Activated naive CD4-positive, alpha-beta T cell treated with anti-CD3 and anti-CD28 coated beads, Interleukin-2, amount 50 U/mL, for 24 hours (primary cell): ENCODE data around the gene RFK.
"Not testable (repeated sequence)": the region's sequence is repeated elsewhere in the genome, so short reads cannot be mapped to it uniquely, and the experiment has no call there.

ENCODE experiments used
- H3K27ac Mint-ChIP-seq: one replicate; pipeline ENCODE4 v1.8.0; 2021; ENCODE audit warnings: mild to moderate bottlenecking, mixed read lengths
- H3K27me3 Mint-ChIP-seq: one replicate; pipeline ENCODE4 v1.8.0; 2021; ENCODE audit warnings: mixed read lengths
- H3K36me3 Mint-ChIP-seq: one replicate; pipeline ENCODE4 v1.8.0; 2021; ENCODE audit warnings: mixed read lengths
- H3K4me1 Mint-ChIP-seq: one replicate; pipeline ENCODE4 v1.8.0; 2021; ENCODE audit warnings: mixed read lengths
- H3K4me3 Mint-ChIP-seq: one replicate; pipeline ENCODE4 v1.8.0; 2021; ENCODE audit warnings: mild to moderate bottlenecking, mixed read lengths
- H3K9me3 Mint-ChIP-seq: one replicate; pipeline ENCODE4 v1.8.0; 2021; ENCODE audit warnings: mixed read lengths

Gene RFK

DNA sequence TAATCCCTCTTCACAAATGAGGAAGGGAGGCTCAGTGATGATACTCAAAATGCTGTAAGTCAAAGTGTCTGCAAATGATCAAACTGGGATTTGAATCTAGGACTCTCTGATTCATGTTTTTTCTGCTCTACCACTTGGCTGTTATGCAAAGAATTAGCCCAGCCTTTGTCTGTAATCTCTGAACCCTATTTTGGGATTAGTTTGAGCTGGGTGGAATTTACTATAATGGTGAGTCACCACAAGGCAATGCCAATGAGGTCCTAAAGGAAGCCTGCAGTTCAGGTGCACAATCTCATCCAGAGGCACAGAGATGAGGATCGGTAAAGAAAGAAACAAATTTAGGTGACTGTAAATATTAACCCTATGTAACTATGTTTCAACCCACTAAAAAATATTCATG, 29.2 kb downstream of the RFK start:
- H3K9me3 Mint-ChIP-seq: no peaks in the 10 kb centered on the region
- no peaks in the 10 kb centered on the region for H3K36me3 Mint-ChIP-seq
- H3K4me1 Mint-ChIP-seq: no peaks in the 10 kb centered on the region
- peaks cover 1% of the 10 kb centered on the region for H3K27me3 Mint-ChIP-seq
- H3K27ac Mint-ChIP-seq: no peak overlapping the region
- H3K4me3 Mint-ChIP-seq: no peak overlapping the region

DNA sequence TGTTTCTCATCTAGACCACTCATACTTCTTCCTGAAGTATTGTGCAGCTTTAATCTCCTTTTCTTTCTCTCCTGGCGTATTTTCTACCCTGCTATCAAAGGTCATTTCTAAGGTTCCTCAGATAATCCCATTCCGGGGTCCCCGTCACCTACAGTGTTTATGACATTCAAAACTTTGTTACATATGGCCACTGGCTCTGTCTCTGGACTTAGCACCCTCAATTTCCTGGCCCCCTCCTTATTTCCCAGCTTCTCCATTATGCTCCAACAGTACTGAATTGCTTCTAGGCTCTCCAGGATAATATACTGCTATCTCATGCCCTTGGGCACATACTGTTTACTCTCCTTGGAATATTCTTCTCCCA, 31.2 kb downstream of the RFK start:
- H3K4me3 Mint-ChIP-seq: no peak overlapping the region
- H3K9me3 Mint-ChIP-seq: no peaks in the 10 kb centered on the region
- H3K27ac Mint-ChIP-seq: no peak overlapping the region
- peaks cover 1% of the 10 kb centered on the region for H3K27me3 Mint-ChIP-seq
- no peaks in the 10 kb centered on the region for H3K4me1 Mint-ChIP-seq
- no peaks in the 10 kb centered on the region for H3K36me3 Mint-ChIP-seq

DNA sequence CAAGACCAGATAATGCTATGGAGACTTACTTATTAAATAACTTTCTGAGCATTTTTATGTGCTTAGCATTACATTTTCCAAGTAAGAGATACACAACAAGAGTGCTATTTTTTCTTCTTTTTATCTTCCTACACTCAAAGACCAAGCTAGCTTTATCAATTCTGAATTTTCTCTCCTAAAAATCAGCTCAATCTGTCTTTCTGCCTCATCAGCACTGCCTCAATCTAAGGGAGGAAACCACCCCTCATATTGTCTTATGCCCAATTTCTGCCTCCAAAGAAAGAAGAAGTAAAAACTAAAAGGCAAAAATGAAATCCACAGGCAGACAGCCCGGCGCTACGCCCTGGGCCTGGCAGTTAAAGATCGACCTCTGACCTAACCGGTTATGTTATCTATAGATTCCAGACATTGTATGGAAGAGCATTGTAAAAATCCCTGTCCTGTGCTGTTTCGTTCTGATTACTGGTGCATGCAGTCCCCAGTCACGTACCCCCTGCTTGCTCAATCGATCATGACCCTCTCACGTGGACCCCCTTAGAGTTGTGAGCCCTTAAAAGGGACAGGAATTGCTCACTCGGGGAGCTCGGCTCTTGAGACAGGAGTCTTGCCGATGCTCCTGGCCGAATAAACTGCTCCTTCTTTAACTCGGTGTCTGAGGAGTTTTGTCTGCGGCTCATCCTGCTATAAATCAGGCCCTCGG, 31.7 kb downstream of the RFK start:
- not testable (repeated sequence) for H3K27ac Mint-ChIP-seq, H3K4me3 Mint-ChIP-seq, H3K36me3 Mint-ChIP-seq, H3K4me1 Mint-ChIP-seq, H3K27me3 Mint-ChIP-seq, H3K9me3 Mint-ChIP-seq

DNA sequence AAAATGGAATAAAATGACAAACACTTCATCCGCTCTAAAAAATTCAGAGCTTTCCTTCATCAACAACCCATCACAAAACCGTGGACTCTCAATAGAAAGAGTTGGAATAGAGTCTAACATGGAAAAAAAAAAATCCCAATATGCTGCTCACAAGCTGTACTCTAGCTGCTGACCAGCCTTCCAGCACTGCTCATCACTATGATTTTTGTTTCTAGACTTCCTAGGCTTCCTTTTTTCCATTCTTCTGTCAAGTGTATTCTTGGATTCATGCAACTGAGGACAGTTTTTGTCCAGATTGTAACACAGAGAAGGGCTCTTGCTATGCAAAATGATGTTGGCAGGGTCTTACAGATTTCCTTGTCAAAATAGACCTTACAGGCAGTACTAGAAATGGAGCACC, 34.5 kb downstream of the RFK start:
- Mint-ChIP-seq H3K4me1 (no peaks in the 10 kb centered on the region), H3K9me3 (no peaks in the 10 kb centered on the region), H3K4me3 (no peak overlapping the region), H3K27me3 (no peaks in the 10 kb centered on the region), H3K36me3 (no peaks in the 10 kb centered on the region), H3K27ac (no peak overlapping the region)

DNA sequence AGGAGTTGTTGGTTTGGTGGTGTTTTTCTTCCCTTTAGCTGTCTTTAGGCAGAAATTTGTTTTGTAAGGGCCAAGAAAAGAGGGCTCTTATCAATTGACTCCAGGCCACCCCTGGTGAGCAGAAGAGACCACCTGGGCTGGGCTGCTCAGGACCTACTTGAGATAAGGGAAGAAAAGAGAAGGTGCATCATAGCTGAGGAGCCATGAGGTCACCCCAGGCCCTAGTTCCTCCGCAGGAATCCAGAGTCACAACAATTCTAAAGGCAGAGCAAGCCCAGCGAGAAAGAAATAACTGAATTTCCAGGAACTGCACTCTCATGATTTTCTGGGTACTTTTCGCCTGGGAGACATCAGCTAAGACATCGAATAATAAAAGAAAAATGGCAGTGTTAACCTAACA, 34.9 kb downstream of the RFK start:
- H3K4me3 Mint-ChIP-seq: no peak overlapping the region
- H3K27me3 Mint-ChIP-seq: no peaks in the 10 kb centered on the region
- H3K4me1 Mint-ChIP-seq: no peaks in the 10 kb centered on the region
- H3K27ac Mint-ChIP-seq: no peak overlapping the region
- no peaks in the 10 kb centered on the region for H3K9me3 Mint-ChIP-seq
- H3K36me3 Mint-ChIP-seq: no peaks in the 10 kb centered on the region

DNA sequence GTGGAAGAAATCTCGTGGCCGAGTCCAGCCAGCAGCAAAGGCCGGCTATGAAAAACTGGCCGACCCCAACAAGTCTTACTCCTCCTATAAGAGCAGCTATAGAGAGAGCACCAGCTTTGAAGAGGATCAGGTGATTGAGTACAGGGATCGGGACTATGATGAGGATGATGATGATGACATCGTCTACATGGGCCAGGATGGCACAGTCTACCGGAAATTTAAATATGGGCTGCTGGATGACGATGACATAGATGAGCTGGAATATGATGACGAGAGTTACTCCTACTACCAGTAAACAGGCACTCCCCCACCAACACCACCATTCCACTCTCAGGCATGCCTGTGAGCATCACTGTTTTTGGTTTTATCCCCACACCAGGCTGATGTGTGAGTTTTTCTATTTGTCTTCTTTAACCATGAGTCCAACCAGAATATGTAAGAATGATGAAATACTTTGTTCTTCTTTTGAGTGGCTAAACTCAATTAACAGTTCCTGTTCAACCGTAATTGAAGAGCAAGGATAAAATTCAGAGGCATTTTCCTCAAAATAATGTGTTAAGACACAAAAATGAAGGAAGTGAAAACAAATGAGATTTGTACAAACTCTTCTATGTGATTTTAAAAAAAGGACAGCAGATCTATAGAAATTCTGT, 35.5 kb downstream of the RFK start:
- H3K27ac Mint-ChIP-seq: no peak overlapping the region
- no peaks in the 10 kb centered on the region for H3K27me3 Mint-ChIP-seq
- H3K4me1 Mint-ChIP-seq: no peaks in the 10 kb centered on the region
- H3K36me3 Mint-ChIP-seq: no peaks in the 10 kb centered on the region
- no peak overlapping the region for H3K4me3 Mint-ChIP-seq
- no peaks in the 10 kb centered on the region for H3K9me3 Mint-ChIP-seq

DNA sequence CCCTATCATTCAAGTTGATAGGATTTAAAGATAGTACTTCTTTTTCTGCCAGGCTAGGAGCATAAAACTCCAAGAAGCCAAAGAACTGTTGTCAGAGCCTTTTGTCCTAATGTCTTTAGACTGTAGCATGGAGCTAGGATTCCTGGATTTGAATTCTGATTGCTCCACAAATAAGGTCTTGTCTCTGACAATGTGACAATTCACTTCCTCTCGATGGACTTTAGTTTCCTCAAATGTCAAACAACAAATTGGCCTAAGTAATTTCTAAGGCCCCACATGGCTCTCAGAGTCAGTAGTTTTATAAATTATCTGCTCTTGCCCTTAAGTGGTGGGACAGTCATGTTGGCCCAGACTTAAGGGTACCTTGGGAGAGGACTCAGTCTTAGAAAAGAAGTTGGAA, 36.7 kb downstream of the RFK start:
- Mint-ChIP-seq H3K27me3 (no peaks in the 10 kb centered on the region), H3K4me1 (no peaks in the 10 kb centered on the region), H3K4me3 (no peak overlapping the region), H3K36me3 (no peaks in the 10 kb centered on the region), H3K27ac (no peak overlapping the region), H3K9me3 (no peaks in the 10 kb centered on the region)

DNA sequence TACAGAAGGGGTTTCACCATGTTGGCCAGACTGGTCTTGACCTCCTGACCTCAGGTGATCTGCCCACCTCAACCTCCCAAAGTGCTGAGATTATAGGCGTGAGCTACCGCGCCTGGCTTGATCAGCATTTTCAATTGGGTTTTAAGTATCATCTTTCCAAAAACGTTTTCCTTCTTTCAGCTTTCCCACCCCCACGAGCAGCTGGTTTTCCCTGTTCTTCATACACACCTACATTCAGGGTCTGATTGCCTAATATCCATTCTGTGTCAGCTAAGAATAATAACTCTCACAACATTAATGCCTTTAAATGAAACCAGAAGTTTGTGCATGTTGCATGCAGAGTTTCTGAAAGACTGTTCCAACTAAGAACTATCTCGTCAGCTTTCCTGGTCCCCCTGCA, 38.3 kb downstream of the RFK start:
- no peak overlapping the region for H3K4me3 Mint-ChIP-seq
- H3K9me3 Mint-ChIP-seq: no peaks in the 10 kb centered on the region
- H3K36me3 Mint-ChIP-seq: no peaks in the 10 kb centered on the region
- H3K4me1 Mint-ChIP-seq: no peaks in the 10 kb centered on the region
- H3K27me3 Mint-ChIP-seq: peaks cover 2% of the 10 kb centered on the region
- no peak overlapping the region for H3K27ac Mint-ChIP-seq

DNA sequence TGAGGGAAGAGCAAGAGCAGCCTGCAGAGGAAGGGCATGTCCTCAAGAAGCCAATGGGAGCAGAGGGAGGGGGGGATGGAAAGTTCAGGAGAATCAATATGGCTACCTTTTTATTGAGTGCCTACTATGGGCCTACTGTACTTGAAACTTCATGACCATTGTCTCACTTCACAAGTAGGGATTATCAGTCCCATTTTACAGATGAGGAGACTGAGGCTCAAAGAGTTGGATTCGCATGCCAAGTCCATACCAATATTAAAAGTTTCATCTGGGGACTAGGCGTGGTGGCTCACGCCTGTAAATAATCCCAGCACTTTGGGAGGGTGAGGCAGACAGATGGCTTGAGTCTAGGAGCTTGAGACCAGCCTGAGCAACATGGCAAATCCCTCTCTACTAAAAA, 40.0 kb downstream of the RFK start:
- Mint-ChIP-seq H3K27ac (no peak overlapping the region), H3K4me3 (no peak overlapping the region), H3K9me3 (no peaks in the 10 kb centered on the region), H3K4me1 (no peaks in the 10 kb centered on the region), H3K27me3 (peaks cover 2% of the 10 kb centered on the region), H3K36me3 (no peaks in the 10 kb centered on the region)

DNA sequence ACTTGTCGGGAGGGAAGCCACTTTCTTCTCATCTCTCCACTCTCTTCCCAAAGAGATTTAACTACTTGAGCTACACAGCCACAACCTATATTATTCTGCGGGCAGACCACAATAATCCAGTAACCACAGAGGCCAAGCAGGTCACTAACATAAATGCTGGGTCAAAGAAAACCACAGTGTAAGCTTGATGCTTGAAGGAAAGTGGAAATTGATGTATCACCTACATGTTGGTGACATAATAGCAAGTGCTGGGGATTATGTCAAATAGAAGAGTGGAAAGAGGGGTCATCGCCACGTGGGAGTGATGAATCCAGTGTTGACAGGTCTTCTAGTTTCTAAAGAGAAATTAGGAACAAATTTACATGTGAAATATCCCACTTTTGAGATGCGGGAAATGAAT, 40.9 kb downstream of the RFK start:
- Mint-ChIP-seq H3K27ac (no peak overlapping the region), H3K36me3 (no peaks in the 10 kb centered on the region), H3K27me3 (peaks cover 2% of the 10 kb centered on the region)

DNA sequence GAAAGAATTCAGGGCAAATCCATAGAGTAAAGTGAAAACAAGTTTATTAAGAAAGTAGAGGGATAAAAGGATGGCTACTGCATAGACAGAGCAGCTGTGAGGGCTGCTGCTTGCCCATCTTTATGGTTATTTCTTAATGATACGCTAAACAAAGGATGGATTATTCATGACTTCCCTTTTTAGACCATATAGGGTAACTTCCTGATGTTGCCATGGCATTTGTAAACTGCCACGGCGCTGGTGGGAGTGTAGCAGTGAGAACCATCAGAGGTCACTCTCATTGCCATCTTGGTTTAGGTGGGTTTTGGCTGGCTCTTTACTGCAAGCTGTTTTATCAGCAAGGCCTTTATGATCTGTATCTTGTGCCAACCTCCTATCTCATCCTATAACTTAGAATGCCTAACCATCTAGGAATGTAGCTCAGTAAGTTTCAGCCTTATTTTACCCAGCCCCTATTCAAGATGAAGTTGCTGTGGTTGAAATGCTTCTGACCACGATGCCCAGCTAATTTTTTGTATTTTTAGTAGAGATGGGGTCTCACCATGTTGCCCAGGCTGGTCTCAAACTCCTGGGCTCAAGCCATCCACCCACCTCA, 42.1 kb downstream of the RFK start:
- Mint-ChIP-seq H3K9me3 (no peaks in the 10 kb centered on the region), H3K27me3 (peaks cover 2% of the 10 kb centered on the region), H3K4me3 (no peak overlapping the region), H3K36me3 (no peaks in the 10 kb centered on the region), H3K4me1 (no peaks in the 10 kb centered on the region), H3K27ac (no peak overlapping the region)

More for the DNA sequence above, 40.9 kb downstream of the RFK start:
- H3K4me3 Mint-ChIP-seq: no peak overlapping the region
- H3K9me3 Mint-ChIP-seq: no peaks in the 10 kb centered on the region
- H3K4me1 Mint-ChIP-seq: no peaks in the 10 kb centered on the region

DNA sequence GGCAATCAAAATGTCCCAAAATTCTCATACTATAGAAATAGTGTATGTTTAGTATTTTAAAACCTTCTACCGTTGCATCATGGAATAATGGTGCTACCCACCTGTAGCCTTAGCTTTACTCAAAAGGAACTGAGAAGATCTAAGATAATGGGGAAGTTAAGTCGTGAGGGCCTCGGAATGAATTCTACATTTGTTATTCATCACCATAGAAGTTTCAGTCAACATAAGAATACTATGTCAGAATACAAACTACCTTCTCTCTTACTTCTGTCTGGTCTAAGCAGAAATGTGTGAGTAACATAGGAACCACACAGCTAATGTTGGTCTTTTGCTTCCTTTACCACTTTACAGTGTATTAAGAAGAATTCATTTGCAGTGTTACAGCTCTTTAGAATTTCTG, 43.2 kb downstream of the RFK start:
- no peak overlapping the region for H3K4me3 Mint-ChIP-seq
- no peak overlapping the region for H3K27ac Mint-ChIP-seq
- H3K9me3 Mint-ChIP-seq: no peaks in the 10 kb centered on the region
- H3K27me3 Mint-ChIP-seq: peaks cover 4% of the 10 kb centered on the region
- H3K4me1 Mint-ChIP-seq: no peaks in the 10 kb centered on the region
- H3K36me3 Mint-ChIP-seq: no peaks in the 10 kb centered on the region

DNA sequence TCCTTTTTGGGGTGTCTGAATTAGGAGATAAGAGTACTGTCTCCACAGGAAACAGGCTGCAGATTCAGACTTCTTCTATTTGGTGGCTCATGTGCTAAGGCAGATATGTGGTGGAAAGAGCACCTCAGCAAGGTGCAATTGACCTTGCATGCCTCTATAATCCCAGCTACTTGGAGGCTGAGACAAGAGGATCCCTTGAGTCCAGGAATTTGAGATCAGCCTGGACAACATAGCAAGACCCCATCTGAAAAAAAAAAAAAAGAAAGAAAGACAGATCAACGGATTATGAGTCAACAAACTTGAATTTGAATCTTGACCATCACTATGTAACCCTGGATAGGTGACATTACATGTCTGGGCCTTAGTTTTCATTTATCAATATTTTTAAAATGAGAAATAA, 44.4 kb downstream of the RFK start:
- H3K36me3 Mint-ChIP-seq: no peaks in the 10 kb centered on the region
- peaks cover 4% of the 10 kb centered on the region for H3K27me3 Mint-ChIP-seq
- H3K9me3 Mint-ChIP-seq: no peaks in the 10 kb centered on the region
- no peak overlapping the region for H3K27ac Mint-ChIP-seq
- H3K4me1 Mint-ChIP-seq: no peaks in the 10 kb centered on the region
- H3K4me3 Mint-ChIP-seq: no peak overlapping the region

DNA sequence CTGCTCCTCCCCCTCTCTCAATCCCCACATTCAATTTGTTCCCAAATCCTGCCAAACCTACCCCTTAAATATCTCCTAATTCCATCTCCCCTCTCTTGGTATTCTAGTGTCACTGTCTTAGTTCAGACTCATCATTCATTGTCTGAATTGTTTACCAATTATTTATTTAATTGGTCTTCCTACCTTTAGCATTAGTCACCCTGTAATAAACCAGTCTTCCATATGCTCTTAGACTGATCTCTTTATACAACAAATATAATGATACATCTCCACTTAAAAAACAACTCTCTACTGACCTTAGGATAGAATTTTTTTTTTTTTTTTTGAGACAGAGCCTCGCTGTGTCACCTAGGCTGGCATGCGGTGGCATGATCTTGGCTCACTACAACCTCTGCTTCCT, 51.4 kb downstream of the RFK start:
- H3K36me3 Mint-ChIP-seq: no peaks in the 10 kb centered on the region
- H3K4me3 Mint-ChIP-seq: no peak overlapping the region
- no peaks in the 10 kb centered on the region for H3K9me3 Mint-ChIP-seq
- peaks cover 14% of the 10 kb centered on the region for H3K27me3 Mint-ChIP-seq
- H3K4me1 Mint-ChIP-seq: no peaks in the 10 kb centered on the region
- H3K27ac Mint-ChIP-seq: no peak overlapping the region

DNA sequence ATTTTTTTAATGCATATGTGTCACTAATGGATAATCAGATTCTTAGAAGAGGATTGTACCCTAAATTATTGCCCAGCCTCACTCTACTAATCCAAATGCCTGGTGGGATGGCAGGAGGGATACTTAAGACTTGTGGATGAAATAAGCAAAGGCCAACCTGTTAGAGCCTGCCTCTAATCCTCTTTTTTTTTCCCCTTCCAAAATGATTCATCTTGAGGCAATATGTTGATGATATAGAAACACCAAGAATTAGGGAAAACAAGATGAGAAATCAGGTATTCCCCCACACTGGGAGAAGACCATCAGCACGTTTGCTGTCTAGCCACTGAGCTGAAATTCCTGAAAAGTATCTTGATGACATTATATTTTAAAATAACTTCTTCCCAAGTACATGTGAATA, 52.0 kb downstream of the RFK start:
- Mint-ChIP-seq H3K36me3 (no peaks in the 10 kb centered on the region), H3K27ac (no peak overlapping the region), H3K27me3 (peaks cover 15% of the 10 kb centered on the region), H3K4me3 (no peak overlapping the region), H3K9me3 (no peaks in the 10 kb centered on the region), H3K4me1 (no peaks in the 10 kb centered on the region)

DNA sequence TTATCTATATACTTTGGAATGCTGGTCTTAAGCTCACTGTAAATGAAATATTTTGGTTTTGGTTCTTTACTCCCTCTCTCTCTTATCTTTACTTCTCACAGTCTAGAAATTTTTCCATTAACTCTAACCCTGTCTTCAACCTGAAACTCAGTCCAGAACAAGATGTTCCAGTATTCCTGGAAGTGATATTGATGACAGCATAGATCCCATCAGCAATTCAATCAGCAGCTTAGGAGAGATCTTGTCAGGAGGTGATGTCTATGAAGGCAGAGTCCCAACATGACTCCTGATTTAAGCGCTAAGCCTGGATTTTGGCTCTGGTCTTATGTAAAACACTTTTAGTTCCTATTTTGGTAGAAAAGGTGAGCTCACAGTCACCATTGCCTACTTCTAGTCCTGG, 52.6 kb downstream of the RFK start:
- Mint-ChIP-seq H3K4me3 (no peak overlapping the region), H3K36me3 (no peaks in the 10 kb centered on the region), H3K27me3 (peaks cover 15% of the 10 kb centered on the region), H3K4me1 (no peaks in the 10 kb centered on the region), H3K27ac (no peak overlapping the region), H3K9me3 (no peaks in the 10 kb centered on the region)

DNA sequence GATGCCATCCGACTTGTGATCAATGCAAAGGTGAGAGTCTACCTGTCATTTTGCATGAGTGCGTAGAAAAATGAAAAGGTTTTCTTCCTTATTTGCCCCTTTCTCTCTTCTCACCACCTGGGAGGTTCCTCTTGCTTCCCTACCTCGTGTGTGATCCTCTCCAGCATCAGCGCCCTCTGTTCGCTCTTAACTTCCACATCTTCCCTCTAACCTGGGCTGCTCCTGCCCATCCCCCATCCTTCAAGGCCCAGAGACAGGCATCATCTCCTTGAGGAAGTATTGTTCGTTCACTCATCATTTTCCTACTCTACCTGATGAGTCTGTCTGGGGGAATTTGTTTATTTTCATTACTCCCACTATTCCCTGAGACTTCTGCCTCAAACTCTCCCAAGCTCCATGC, 55.8 kb downstream of the RFK start:
- no peaks in the 10 kb centered on the region for H3K36me3 Mint-ChIP-seq
- H3K27ac Mint-ChIP-seq: no peak overlapping the region
- H3K9me3 Mint-ChIP-seq: no peaks in the 10 kb centered on the region
- H3K4me3 Mint-ChIP-seq: no peak overlapping the region
- no peaks in the 10 kb centered on the region for H3K4me1 Mint-ChIP-seq
- H3K27me3 Mint-ChIP-seq: peaks cover 15% of the 10 kb centered on the region
